GM12878 (cell line): ENCODE measurements around the gene GANAB. TPM values are rescaled to one million over a fixed set of nuclear protein-coding genes. Genes with fewer than 3 reads are reported as not detected.

Experiments
- BMI1 ChIP-seq: fragments of 450-650 bp; IDR thresholded peaks from 2 replicates; pipeline ENCODE4 v1.6.1; 2016; ENCODE audit warnings: mild to moderate bottlenecking, moderate library complexity, borderline replicate concordance
- E2F8 ChIP-seq: fragments of 450-650 bp; IDR thresholded peaks from 2 replicates; pipeline ENCODE4 v1.6.1; 2018; ENCODE audit warnings: mild to moderate bottlenecking, low read depth, moderate library complexity; ENCODE audit not compliant: partially characterized antibody
- E4F1 ChIP-seq: fragments of 450-650 bp; IDR thresholded peaks from 2 replicates; pipeline ENCODE4 v1.6.1; 2018; ENCODE audit warnings: borderline replicate concordance, mild to moderate bottlenecking; ENCODE audit not compliant: partially characterized antibody
- HDAC6 ChIP-seq: fragments of 200-600 bp; sonication (generic); IDR thresholded peaks from one replicate; pipeline ENCODE4 v1.8.0; 2017; ENCODE audit warnings: antibody characterized with exemption; ENCODE audit not compliant: unreplicated experiment
- NR2C2 ChIP-seq: IDR thresholded peaks from 2 replicates; pipeline ENCODE4 v1.6.1; 2011; ENCODE audit warnings: borderline replicate concordance, low read depth; ENCODE audit not compliant: control insufficient read depth, insufficient read length
- NRF1 ChIP-seq: conservative IDR thresholded peaks from 2 replicates; pipeline ENCODE4 v1.6.1; 2011; ENCODE audit warnings: mild to moderate bottlenecking, low read depth, low read length, improper control_type of control experiment
- POLR2AphosphoS2 ChIP-seq: IDR thresholded peaks from 2 replicates; pipeline ENCODE4 v1.6.1; 2011; ENCODE audit warnings: low read depth, mild to moderate bottlenecking, low read length, improper control_type of control experiment, moderate library complexity
- RUNX3 ChIP-seq: IDR thresholded peaks from 2 replicates; pipeline ENCODE4 v1.6.1; 2012; ENCODE audit warnings: low read length, inconsistent platforms
- ZBTB11 ChIP-seq: fragments of 450-650 bp; formaldehyde crosslinking; IDR thresholded peaks from 2 replicates; pipeline ENCODE4 v1.5.0; 2022; ENCODE audit warnings: mild to moderate bottlenecking, missing genetic modification characterization
- polyA plus RNA-seq, 11 experiments: library from polyadenylated mRNA; depleted of rRNA in 4 of 11; unstranded in 6 of 11; stranded (reverse) in 5 of 11; fragments of >200 nt; fragmentation: Nextera tagmentation in 4 of 11; fragmentation: Illumina TruSeq in 1 of 11; extraction: Ambion mirVana in 4 of 11; extraction: Trizol in 1 of 11; gene quantifications; 1 replicate in 1 of 11; 2 replicates in 10 of 11; pipeline versions ENCODE4 v1.2.1 to v1.2.3, GENCODE V29; 2011 to 2016; ENCODE audit warnings: inconsistent platforms in 2 of 11, missing spikeins in 2 of 11, low read depth in 1 of 11
- total RNA-seq, 4 experiments: library from RNA; depleted of rRNA in 3 of 4; stranded (reverse); fragments of >200 nt in 3 of 4; fragmentation: Illumina TruSeq in 1 of 4; extraction: Trizol in 1 of 4; gene quantifications; 2 replicates each; pipeline versions ENCODE4 v1.2.1 to v1.2.3, GENCODE V29; 2013 to 2021

The GANAB gene
- total and polyA plus RNA-seq, 10 of the 15 experiments (the other 5 are each of a cell fraction or from before 2014, with no cell fraction given): 4.5 to 175 (median 102) TPM

GRCh38 chr11:62648967-62649364 is 2.6 kb upstream of the GANAB start (continued):
- no peak for TF ChIP-seq E2F8
- TF ChIP-seq NR2C2: no peak
- TF ChIP-seq BMI1: no peak
- no peak for TF ChIP-seq RUNX3
- TF ChIP-seq POLR2AphosphoS2: no peak
- no peak for TF ChIP-seq NRF1
- no peak for TF ChIP-seq E4F1
- no peak for TF ChIP-seq HDAC6
- no peak for TF ChIP-seq ZBTB11 (CRISPR knock-in tag)
